GM23338 (cell line): ENCODE measurements around the gene ATP2B1. TPM values are rescaled to one million over a fixed set of nuclear protein-coding genes. Genes with fewer than 3 reads are reported as not detected.

Experiments used
- ATAC-seq: fragments of 200-7000 bp; cut with Tn5 transposase; 3 replicates; pipeline ENCODE4 v1.9.1; 2020
- DNase-seq: peaks from one replicate; pipeline ENCODE4 v3.0.0-alpha.2; 2015; ENCODE audit warnings: low spot score
- H2AFZ ChIP-seq: fragments of 200-600 bp; sonication (generic); 2 replicates; pipeline ENCODE4 v1.8.0; 2016; ENCODE audit warnings: antibody characterized with exemption, mild to moderate bottlenecking, moderate library complexity
- H3F3A ChIP-seq: fragments of 200-600 bp; sonication (generic); replicated peaks from 2 replicates; pipeline ENCODE4 v1.8.0; 2017; ENCODE audit warnings: antibody characterized with exemption, mixed run types, low read depth
- H3K27ac ChIP-seq: fragments of 200-600 bp; sonication (generic); 2 replicates; pipeline ENCODE4 v1.6.1; 2016; ENCODE audit warnings: low read depth
- H3K27me3 ChIP-seq: fragments of 200-600 bp; sonication (generic); 2 replicates; pipeline ENCODE4 v1.8.0; 2016; ENCODE audit warnings: mild to moderate bottlenecking, mixed run types, moderate library complexity; ENCODE audit not compliant: insufficient read depth
- H3K36me3 ChIP-seq: fragments of 200-600 bp; sonication (generic); 2 replicates; pipeline ENCODE4 v1.8.0; 2016; ENCODE audit warnings: mild to moderate bottlenecking; ENCODE audit not compliant: insufficient read depth
- H3K4me1 ChIP-seq: fragments of 200-600 bp; sonication (generic); 2 replicates; pipeline ENCODE4 v1.8.0; 2016; ENCODE audit warnings: mild to moderate bottlenecking, moderate library complexity; ENCODE audit not compliant: insufficient read depth
- H3K4me2 ChIP-seq: fragments of 200-600 bp; sonication (generic); 2 replicates; pipeline ENCODE4 v1.7.1; 2017; ENCODE audit warnings: mixed run types
- H3K4me3 ChIP-seq: fragments of 200-600 bp; sonication (generic); 2 replicates; pipeline ENCODE4 v1.6.1; 2016; ENCODE audit warnings: mixed run types
- H3K79me2 ChIP-seq: fragments of 200-600 bp; sonication (generic); replicated peaks from 2 replicates; pipeline ENCODE4 v1.8.0; 2017; ENCODE audit warnings: mild to moderate bottlenecking; ENCODE audit not compliant: insufficient read depth
- H3K9me2 ChIP-seq: fragments of 200-600 bp; sonication (generic); 2 replicates; pipeline ENCODE4 v1.8.0; 2017; ENCODE audit not compliant: insufficient read depth
- H4K20me1 ChIP-seq: fragments of 200-600 bp; sonication (generic); replicated peaks from 2 replicates; pipeline ENCODE4 v1.8.0; 2017; ENCODE audit warnings: mild to moderate bottlenecking; ENCODE audit not compliant: insufficient read depth
- H3K27ac Mint-ChIP-seq: 2 replicates; pipeline ENCODE4 v1.8.0; 2020; ENCODE audit warnings: inconsistent platforms, mild to moderate bottlenecking, moderate library complexity, mixed read lengths
- H3K27me3 Mint-ChIP-seq: 3 replicates; pipeline ENCODE4 v1.8.0; 2022; ENCODE audit warnings: low read depth, mild to moderate bottlenecking, moderate library complexity, mixed read lengths, inconsistent platforms; ENCODE audit not compliant: insufficient read depth, poor library complexity
- H3K36me3 Mint-ChIP-seq: 3 replicates; pipeline ENCODE4 v1.8.0; 2021; ENCODE audit warnings: low read depth, mild to moderate bottlenecking, inconsistent platforms, moderate library complexity, mixed read lengths
- H3K4me1 Mint-ChIP-seq: 3 replicates; pipeline ENCODE4 v1.8.0; 2020; ENCODE audit warnings: mild to moderate bottlenecking, inconsistent platforms, mixed read lengths
- H3K4me3 Mint-ChIP-seq: 3 replicates; pipeline ENCODE4 v1.8.0; 2021; ENCODE audit warnings: moderate library complexity, mild to moderate bottlenecking, inconsistent platforms, mixed read lengths
- H3K9me3 Mint-ChIP-seq: 3 replicates; pipeline ENCODE4 v1.8.0; 2020; ENCODE audit warnings: moderate library complexity, mild to moderate bottlenecking, inconsistent platforms, mixed read lengths
- CREB1 ChIP-seq: fragments of 250-450 bp; sonication (Bioruptor Pico); IDR thresholded peaks from 2 replicates; pipeline ENCODE4 v1.5.0; 2020; ENCODE audit warnings: low read depth, mild to moderate bottlenecking, moderate library complexity
- ETS1 ChIP-seq: IDR thresholded peaks from 2 replicates; pipeline ENCODE4 v1.6.1; 2016; ENCODE audit warnings: antibody characterized with exemption
- EZH2 ChIP-seq: fragments of 200-600 bp; sonication (generic); IDR thresholded peaks from one replicate; pipeline ENCODE4 v1.8.0; 2017; ENCODE audit warnings: antibody characterized with exemption, mild to moderate bottlenecking, low read depth; ENCODE audit not compliant: unreplicated experiment
- EZH2phosphoT487 ChIP-seq: fragments of 200-600 bp; sonication (generic); IDR thresholded peaks from one replicate; pipeline ENCODE4 v1.8.1; 2018; ENCODE audit warnings: antibody characterized with exemption; ENCODE audit not compliant: unreplicated experiment
- JUNB ChIP-seq: IDR thresholded peaks from one replicate; pipeline ENCODE4 v1.6.1; 2016; ENCODE audit warnings: antibody characterized with exemption; ENCODE audit not compliant: unreplicated experiment
- NANOG ChIP-seq: IDR thresholded peaks from 2 replicates; pipeline ENCODE4 v1.6.1; 2016; ENCODE audit warnings: antibody characterized with exemption, borderline replicate concordance
- POLR2AphosphoS5 ChIP-seq: IDR thresholded peaks from 2 replicates; pipeline ENCODE4 v1.6.1; 2016; ENCODE audit warnings: antibody characterized with exemption, low read depth
- STAT1 ChIP-seq: IDR thresholded peaks from one replicate; pipeline ENCODE4 v1.6.1; 2016; ENCODE audit warnings: antibody characterized with exemption; ENCODE audit not compliant: unreplicated experiment
- ZNF114 ChIP-seq: fragments of 250-450 bp; sonication (Bioruptor Pico); IDR thresholded peaks from 2 replicates; pipeline ENCODE4 v1.5.0; 2020; ENCODE audit warnings: mild to moderate bottlenecking, moderate library complexity
- ZNF331 ChIP-seq: fragments of 250-450 bp; sonication (Bioruptor Pico); IDR thresholded peaks from 2 replicates; pipeline ENCODE4 v1.5.0; 2020; ENCODE audit warnings: low read depth, mild to moderate bottlenecking, moderate library complexity
- polyA plus RNA-seq: library from polyadenylated mRNA; unstranded; fragments of >200 nt; fragmentation: Nextera tagmentation; extraction: Ambion mirVana; gene quantifications from 2 replicates; pipeline ENCODE4 v1.2.1, GENCODE V29; 2016
- total RNA-seq: library from RNA; depleted of rRNA; stranded (reverse); fragments of >200 nt; shearing (Covaris generic); gene quantifications from 2 replicates; pipeline ENCODE4 v1.2.3, GENCODE V29; 2014
- TF ChIP-seq, protein P1 (sequence below): IDR thresholded peaks from one replicate; pipeline ENCODE4 v1.6.1; 2018; ENCODE audit warnings: antibody characterized with exemption; ENCODE audit not compliant: unreplicated experiment
- TF ChIP-seq, protein P2 (sequence below), 2 experiments: fragments of 200-600 bp in 1 of 2; sonication (generic) in 1 of 2; conservative IDR thresholded peaks; 2 replicates each; pipeline versions ENCODE4 v1.5.1 to v1.6.1; 2016 to 2017; ENCODE audit warnings: antibody characterized with exemption in 2 of 2, low read depth in 2 of 2, mild to moderate bottlenecking in 2 of 2, moderate library complexity in 1 of 2

ATP2B1 gene
- total and polyA plus RNA-seq, 2 experiments from 2014 or later, result 39.3 to 42.3 TPM

DNA sequence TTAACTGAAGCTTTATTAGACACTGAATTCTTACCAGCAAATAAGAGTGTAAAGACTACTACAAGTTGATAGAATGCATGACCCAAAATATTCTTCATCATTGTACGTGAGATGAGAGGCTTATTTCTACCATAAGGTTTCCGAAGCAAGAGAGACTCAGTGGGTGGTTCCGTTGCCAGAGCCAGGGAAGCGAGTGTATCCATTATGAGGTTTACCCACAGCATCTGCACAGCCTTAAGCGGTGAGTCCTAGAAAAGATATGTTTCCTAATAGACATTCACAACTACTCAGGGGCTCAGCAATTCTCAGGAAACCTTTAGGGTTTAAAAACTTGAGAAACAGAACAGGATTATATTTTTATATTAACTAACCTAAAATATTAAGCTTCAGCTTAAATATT, 105.0 kb downstream of the ATP2B1 start:
- H2AFZ ChIP-seq, result no peak overlapping the region
- no peak overlapping the region for H3K27ac ChIP-seq
- peaks cover 8% of the 10 kb centered on the region; the same call in 1 of the 2 replicates for H3K4me1 ChIP-seq
- TF ChIP-seq, protein P1, sequence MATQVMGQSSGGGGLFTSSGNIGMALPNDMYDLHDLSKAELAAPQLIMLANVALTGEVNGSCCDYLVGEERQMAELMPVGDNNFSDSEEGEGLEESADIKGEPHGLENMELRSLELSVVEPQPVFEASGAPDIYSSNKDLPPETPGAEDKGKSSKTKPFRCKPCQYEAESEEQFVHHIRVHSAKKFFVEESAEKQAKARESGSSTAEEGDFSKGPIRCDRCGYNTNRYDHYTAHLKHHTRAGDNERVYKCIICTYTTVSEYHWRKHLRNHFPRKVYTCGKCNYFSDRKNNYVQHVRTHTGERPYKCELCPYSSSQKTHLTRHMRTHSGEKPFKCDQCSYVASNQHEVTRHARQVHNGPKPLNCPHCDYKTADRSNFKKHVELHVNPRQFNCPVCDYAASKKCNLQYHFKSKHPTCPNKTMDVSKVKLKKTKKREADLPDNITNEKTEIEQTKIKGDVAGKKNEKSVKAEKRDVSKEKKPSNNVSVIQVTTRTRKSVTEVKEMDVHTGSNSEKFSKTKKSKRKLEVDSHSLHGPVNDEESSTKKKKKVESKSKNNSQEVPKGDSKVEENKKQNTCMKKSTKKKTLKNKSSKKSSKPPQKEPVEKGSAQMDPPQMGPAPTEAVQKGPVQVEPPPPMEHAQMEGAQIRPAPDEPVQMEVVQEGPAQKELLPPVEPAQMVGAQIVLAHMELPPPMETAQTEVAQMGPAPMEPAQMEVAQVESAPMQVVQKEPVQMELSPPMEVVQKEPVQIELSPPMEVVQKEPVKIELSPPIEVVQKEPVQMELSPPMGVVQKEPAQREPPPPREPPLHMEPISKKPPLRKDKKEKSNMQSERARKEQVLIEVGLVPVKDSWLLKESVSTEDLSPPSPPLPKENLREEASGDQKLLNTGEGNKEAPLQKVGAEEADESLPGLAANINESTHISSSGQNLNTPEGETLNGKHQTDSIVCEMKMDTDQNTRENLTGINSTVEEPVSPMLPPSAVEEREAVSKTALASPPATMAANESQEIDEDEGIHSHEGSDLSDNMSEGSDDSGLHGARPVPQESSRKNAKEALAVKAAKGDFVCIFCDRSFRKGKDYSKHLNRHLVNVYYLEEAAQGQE, result no peak
- no peak for TF ChIP-seq POLR2AphosphoS5
- no peak for TF ChIP-seq ZNF114 (CRISPR knock-in tag)
- TF ChIP-seq EZH2phosphoT487, result no peak
- no peak for TF ChIP-seq ETS1
- TF ChIP-seq ZNF331 (CRISPR knock-in tag), result no peak
- no peak for TF ChIP-seq STAT1
- TF ChIP-seq, protein P2, sequence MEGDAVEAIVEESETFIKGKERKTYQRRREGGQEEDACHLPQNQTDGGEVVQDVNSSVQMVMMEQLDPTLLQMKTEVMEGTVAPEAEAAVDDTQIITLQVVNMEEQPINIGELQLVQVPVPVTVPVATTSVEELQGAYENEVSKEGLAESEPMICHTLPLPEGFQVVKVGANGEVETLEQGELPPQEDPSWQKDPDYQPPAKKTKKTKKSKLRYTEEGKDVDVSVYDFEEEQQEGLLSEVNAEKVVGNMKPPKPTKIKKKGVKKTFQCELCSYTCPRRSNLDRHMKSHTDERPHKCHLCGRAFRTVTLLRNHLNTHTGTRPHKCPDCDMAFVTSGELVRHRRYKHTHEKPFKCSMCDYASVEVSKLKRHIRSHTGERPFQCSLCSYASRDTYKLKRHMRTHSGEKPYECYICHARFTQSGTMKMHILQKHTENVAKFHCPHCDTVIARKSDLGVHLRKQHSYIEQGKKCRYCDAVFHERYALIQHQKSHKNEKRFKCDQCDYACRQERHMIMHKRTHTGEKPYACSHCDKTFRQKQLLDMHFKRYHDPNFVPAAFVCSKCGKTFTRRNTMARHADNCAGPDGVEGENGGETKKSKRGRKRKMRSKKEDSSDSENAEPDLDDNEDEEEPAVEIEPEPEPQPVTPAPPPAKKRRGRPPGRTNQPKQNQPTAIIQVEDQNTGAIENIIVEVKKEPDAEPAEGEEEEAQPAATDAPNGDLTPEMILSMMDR (conservative IDR thresholded peaks at IDR 0.05; ENCODE audit: low read depth in 2 of 2), result no peak
- H3K9me3 Mint-ChIP-seq, result no peaks in the 10 kb centered on the region
- H3K27me3 Mint-ChIP-seq, result no peaks in the 10 kb centered on the region
- H3K4me3 ChIP-seq, result no peak overlapping the region
- no peaks in the 10 kb centered on the region; the same call in 1 of the 2 replicates for H4K20me1 ChIP-seq
- no peak overlapping the region for H3K27ac Mint-ChIP-seq
- peaks cover 8% of the 10 kb centered on the region; the same call in 2 of the 3 replicates for H3K4me1 Mint-ChIP-seq
- no peak overlapping the region for H3K4me3 Mint-ChIP-seq
- no peak overlapping the region for H3K4me2 ChIP-seq
- H3K27me3 ChIP-seq, result no peaks in the 10 kb centered on the region
- H3F3A ChIP-seq, result no peaks in the 10 kb centered on the region
- no peaks in the 10 kb centered on the region for H3K9me2 ChIP-seq
- no peaks in the 10 kb centered on the region for H3K79me2 ChIP-seq
- no peak for ATAC-seq
- H3K36me3 Mint-ChIP-seq, result peaks cover 9% of the 10 kb centered on the region; the same call in 2 of the 3 replicates
- no peak for DNase-seq
- no peaks in the 10 kb centered on the region for H3K36me3 ChIP-seq

DNA sequence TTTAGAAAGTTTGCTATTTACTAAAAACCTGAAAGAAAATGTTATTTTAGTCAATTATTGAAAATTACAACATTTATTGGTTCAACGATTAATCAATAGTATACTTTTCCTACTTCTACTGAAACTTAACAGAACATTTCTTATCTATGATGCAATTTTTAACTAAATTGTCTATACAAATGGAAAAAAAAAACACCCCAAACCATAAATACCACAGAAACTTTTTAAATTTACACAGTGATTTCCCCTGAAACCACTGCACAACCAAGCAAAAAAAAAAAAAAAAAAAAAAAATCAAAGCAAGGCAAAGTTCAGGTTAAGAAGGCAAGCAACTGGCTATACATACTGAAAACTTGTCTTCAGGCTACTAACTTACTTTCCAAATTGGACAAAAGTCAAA, 110.9 kb downstream of the ATP2B1 start:
- DNase-seq (no peak), ATAC-seq (no peak)
- no peak overlapping the region for H2AFZ ChIP-seq
- Mint-ChIP-seq H3K9me3 (no peaks in the 10 kb centered on the region), H3K27me3 (no peaks in the 10 kb centered on the region), H3K27ac (no peak overlapping the region), H3K4me1 (peaks cover 24% of the 10 kb centered on the region), H3K4me3 (no peak overlapping the region), H3K36me3 (no peaks in the 10 kb centered on the region)
- H3K4me3 ChIP-seq, result no peak overlapping the region
- H3K4me2 ChIP-seq, result no peak overlapping the region
- H3K79me2 ChIP-seq, result no peaks in the 10 kb centered on the region
- no peaks in the 10 kb centered on the region; the same call in 1 of the 2 replicates for H4K20me1 ChIP-seq
- H3K27me3 ChIP-seq, result no peaks in the 10 kb centered on the region
- H3K36me3 ChIP-seq, result no peaks in the 10 kb centered on the region
- no peaks in the 10 kb centered on the region for H3F3A ChIP-seq
- H3K4me1 ChIP-seq, result peaks cover 16% of the 10 kb centered on the region; the same call in 1 of the 2 replicates
- no peaks in the 10 kb centered on the region for H3K9me2 ChIP-seq
- no peak overlapping the region for H3K27ac ChIP-seq
- TF ChIP-seq ZNF114 (CRISPR knock-in tag) (no peak), STAT1 (no peak), JUNB (no peak), EZH2phosphoT487 (no peak), CREB1 (CRISPR knock-in tag) (no peak), POLR2AphosphoS5 (no peak), EZH2 (no peak), NANOG (no peak)
- TF ChIP-seq, protein P1, result no peak
- TF ChIP-seq, protein P2 (conservative IDR thresholded peaks at IDR 0.05; ENCODE audit: low read depth in 2 of 2), result no peak
